HG03280 (cell line): Measurements from ENCODE around the gene PIAS2.
"Not testable (repeated sequence)": the region's sequence is repeated elsewhere in the genome, so short reads cannot be mapped to it uniquely, and the experiment has no call there.

ENCODE experiments used
- ATAC-seq: cut with Tn5 transposase; IDR thresholded peaks from one replicate; pipeline ENCODE4 v1.9.1; 2021; ENCODE audit warnings: mild to moderate bottlenecking, moderate library complexity; ENCODE audit not compliant: unreplicated experiment

PIAS2 gene

DNA sequence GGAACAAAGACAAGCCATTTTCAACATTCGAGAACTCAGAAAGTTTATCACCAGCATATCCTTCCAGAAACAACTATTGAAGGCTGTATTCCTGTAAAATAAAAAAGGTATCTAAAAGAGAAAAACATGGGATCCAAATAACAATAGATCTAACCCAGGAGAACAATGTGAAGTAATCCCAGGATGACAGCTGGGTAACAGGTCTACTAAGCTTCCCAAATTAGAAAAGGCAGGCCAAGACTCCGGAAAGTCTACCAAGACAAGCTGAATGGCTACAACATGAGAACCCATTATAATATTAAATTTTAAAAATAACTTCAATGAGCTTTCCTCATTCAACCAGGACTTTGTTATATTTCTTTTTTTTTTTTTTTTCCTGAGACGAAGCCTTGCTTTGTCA, 6.5 kb downstream of the PIAS2 start:
- ATAC-seq, result no peak

DNA sequence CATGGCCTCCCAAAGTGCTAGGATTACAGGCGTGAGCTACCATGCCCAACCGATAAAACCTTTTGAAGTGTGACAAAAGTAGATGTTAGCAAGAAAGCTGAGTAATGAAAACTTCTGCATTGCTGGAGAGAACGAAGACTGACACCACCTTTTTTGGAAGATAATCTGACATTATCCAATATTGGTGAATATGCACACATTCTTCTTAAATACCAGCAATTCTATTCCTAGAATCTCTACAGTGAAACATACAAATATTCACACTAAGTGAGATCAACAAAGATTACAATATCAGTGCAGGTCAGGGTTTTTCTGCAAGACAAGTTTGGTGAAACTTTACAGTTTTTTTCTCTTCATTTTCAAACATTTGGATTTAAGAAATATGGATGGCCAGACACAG, 7.8 kb downstream of the PIAS2 start:
- no peak for ATAC-seq

DNA sequence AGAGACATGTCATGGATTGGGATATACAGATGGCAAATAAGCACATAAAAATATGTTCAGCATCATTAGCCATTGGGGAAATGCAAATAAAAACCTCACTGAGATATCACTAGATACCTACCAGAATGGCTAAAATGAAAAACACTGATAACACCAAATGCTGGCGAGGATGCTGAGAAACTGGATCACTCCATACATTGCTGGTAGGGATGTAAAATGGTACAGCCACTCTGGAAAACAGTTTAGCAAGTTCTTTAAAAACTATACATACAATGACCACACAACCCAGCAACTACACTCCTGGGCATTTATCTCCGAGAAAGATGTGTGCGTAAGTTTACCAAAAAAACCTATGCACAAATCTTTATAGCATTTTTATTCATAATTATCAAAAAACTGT, 13.9 kb downstream of the PIAS2 start:
- ATAC-seq, result no peak

DNA sequence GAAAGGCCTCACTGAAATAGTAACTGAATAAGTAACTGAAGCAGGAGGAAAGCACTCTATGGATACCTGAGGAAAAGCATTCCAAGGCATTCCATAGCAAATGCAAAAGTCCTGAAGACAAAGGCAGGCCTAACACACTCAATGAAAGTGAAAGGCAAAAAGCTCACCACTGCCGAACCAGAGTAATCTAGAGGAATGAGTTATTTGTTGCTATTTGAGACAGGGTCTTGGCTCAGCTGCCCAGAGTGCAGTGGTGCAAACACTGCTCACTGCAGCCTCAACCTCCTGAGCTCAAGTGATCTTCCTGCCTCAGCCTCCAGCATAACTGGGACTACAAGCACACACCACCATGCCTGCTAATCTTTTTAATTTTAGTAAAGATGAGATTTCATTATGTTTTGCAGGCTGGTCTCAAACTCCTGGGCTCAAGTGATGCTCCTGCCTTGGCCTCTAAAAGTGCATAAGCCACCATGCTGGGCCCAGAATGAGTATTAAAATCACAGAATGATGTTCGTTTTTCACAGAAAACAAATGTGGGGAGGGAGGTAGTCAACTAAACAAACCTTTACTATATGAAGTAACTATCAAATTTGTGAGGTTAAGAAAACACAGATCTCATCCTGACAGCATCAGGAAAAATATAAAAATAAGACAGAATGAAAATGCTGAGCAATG, 17.9 kb downstream of the PIAS2 start:
- no peak for ATAC-seq

DNA sequence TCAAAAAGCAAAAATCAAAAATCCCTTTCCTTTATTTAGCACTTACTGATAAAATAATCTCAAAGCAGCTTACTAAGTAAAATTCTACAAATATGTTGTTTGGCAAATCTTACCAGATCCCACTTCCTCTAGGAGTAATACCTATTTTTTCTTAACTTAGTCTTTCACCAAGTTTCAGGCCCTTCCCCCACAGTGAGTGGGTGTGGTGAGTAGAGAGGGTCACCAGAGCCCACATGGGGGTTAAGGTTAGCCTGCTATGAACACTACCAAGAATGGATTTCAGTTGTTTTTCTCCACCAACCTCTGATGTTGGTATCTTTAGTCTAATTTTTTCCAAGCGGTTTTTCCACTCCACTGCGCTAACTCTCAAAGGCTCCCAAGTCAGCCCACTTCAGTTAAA, 23.2 kb downstream of the PIAS2 start:
- ATAC-seq, result no peak

DNA sequence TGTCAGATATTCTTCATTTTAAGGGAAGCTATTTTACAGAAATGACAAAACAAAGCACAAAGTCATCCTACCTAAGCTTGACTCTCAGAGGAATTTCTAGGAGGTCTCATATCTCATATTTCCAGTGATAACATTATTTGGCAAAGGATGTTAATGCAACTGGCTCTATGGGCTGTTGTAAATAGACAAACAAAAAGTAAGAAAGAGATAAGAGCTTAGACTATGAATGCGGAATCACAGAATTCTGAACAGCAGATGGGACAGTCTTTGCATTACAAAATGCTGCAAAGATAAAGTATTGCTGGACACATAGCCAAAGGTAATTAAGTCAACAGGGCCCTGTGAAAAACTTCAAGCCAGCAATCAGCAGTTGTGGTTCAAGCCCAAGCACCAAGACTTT, 23.9 kb downstream of the PIAS2 start:
- no peak for ATAC-seq

DNA sequence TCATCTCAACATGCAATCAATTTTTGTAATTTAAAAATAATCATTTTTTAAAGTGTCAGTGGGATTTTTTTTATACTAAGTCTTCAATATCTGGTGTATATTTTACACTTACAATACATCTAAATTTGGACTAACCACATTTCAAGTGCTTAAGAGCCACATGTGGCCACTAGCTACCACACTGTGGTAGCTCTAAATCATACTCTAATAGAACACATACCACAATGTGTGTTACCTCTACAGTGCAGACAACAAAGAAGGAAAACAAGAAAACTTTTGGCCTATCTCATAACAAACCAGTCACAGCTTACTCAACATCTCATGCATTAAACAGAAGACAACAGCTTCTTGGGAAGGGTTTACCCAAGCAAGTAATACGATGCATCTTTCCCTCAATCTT, 24.5 kb downstream of the PIAS2 start:
- peak; percentile 36 for ATAC-seq

DNA sequence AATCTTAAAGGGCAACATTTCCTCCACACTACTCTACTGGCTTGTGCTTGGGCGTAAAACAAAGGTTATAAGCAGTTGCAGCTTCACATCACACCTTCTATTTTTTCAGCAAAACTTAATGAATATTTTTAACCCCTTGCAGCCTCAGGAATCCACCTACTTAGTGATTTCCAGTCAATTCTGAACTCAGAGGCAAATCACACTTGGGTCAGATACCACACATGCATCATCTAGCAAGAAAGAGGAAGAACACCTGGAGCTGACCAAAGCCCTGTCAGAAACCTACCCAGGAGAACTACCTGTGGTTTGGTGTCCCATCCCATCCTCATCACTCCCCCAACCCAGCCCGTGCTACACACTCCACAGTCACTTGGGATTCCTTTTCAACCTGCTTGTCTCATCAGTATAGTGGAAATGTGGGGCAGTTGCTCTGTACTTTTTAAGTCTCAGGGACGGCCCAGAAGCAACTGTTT, 25.5 kb downstream of the PIAS2 start:
- peak; percentile 77 for ATAC-seq

DNA sequence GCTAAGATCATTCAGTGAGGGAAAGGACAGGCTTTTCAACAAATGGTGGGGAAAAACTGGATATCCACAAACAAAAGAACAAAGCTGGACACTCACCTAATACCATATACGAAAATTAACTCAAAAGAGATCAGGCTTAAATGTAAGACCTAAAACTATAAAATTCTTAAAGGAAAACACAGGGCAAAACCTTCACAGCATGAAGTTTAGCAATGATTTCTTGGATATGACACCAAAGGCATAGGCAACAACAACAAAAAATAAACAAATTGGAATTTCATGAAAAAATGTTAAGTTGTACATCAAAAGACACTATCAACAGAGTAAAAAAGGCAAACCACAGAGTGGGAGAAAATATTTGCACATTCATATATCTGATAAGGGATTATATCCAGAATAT, 28.3 kb downstream of the PIAS2 start:
- no peak for ATAC-seq

DNA sequence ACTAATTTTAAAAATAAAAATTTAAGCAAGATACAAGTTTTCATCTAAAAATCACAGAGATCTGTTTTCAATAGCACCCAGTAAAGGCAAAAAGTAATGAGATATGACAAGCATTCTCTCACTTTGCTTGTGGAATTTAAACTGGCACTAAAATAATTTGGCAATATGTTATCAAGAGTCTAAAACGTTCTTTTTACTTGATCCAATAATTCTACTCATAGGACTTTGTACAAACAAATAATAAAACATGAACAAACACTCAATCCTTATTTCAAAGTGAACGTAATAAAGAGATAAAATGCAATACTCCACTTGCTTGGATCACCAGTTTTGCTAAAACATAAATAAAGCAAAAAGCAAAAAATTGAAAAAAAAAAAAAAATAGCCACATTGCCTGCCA, 30.4 kb downstream of the PIAS2 start:
- ATAC-seq, result no peak

DNA sequence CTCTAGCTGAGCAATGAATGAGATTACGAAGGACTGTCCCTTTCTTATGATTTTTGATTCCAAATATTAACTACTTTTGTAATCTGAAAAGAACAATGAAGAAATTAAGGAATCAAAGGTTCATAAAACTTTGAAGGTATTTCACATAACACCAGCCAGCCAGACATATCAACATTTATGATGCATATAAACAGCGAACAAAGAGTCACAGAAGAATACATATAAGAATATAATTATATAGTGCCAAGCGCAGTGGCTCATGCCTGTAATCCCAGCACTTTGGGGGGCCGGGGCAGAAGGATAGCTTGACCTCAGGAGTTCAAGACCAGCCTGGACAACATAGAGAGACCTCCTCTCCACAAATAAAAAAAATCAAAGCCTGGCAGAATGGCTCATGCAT, 34.1 kb downstream of the PIAS2 start:
- ATAC-seq, result no peak

DNA sequence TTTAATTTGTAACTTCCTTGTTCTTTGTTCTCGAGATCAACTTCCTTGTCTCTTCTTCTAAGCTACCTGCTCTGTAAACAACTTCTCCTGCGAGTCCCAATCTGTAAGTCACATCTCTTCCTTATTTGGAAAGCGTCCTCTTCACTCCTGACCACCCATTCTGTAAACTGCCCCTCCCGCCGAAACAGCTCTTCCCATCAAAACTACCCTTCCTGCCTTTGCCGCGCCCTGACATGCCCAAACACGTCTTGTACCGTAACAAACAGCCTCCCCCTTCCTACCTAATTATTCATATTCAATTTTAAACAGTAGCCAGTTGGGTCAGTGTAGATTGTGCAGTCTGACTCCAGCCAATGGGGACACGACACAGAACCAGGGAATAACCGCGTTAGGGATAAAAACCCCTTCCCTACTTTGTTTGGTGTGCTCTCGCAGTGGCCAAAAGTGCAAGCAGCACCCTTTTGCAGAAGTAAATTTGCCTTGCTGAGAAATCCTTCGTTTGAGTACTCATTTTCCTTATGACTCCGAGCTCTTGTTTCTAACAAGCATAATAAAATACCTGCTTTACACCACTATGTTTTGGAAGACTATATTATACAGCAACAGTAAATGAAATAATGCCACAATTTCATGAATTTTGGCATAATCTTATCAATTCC, 39.8 kb downstream of the PIAS2 start:
- no peak for ATAC-seq

DNA sequence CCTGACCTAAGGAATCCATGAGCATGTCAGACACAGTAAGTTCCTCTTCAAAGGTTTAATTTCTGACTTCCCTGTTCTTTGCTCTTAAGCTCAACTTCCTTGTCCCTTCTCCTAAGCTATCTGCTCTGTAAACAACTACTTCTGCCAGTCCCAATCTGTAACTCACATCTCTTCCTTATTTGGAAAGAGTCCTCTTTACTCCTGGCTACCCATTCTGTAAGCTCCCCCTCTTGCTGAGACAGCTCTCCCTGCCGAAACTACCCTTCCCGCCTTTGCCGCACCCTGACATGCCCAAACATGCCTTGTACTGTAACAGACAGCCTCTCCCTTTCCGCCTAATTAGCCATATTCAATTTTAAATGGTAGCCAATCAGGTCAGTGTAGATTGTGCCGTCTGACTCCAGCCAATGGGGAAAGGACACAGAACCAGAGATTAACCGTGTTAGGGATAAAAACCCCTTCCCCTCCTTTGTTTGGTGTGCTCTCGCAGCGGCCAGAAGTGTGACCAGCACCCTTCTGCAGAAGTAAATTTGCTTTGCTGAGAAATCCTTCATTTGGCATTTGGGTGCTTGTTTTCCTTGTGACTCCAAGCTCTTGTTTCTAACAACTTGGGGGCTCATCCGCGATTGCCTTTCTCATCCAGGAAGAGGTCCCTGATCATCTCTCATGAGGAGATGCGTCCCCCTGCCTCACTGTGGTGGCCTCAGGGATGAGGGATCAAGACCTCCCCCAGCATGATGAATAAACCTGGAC, 49.0 kb downstream of the PIAS2 start:
- ATAC-seq, result no peak

DNA sequence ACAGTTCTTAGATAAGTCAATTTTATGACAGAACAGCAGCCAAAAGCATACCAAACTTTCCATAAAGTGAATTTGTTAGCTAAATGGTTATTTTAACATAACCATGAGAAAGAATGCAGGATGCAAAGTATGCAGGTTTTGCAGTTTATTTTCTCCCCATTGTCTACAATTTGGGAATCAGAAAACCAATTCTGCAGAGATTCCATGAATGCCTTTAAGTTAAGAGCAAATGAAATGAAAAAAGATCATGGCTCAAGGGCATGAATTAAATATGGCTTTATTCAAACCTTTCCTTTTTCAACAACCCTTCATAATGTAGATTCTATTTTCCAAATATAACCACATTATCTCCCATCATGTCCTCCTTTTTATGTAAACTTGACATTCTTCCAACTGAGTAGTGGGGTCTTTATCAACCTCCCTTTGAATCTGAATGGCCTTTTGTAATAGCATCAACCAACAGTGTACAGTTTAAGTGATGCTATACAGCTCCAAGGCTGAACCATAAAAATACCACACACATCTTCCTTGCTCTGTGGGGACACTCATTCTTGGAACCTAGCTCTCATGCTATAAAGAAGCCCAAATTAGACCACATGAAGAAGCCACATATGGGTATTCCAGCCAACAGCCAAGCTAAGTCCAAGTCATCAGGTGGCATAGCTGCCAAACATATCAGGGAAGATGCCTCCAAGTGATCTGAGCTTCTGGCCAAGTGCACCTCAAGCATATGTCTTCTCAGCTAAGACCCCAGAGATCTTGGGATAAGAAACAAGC, 49.8 kb downstream of the PIAS2 start:
- no peak for ATAC-seq

DNA sequence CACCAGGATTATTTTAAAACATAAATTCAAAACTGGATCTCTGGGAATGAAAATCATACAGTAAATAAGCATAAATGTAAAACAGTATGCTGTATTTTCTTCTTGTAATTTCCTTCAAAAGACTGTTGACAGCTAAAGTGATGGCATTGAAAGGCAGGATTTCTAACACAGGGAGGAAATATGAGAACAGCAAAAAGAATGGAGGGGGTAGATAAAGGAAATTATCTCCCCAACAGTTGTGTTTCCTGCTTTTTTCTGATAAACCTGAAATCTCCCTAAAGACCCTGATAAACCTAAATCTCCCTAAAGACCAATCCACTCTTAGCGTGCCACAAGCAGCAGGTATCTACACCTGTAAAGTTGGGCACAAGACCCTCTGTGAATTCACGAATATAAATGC, 50.8 kb downstream of the PIAS2 start:
- ATAC-seq, result no peak

DNA sequence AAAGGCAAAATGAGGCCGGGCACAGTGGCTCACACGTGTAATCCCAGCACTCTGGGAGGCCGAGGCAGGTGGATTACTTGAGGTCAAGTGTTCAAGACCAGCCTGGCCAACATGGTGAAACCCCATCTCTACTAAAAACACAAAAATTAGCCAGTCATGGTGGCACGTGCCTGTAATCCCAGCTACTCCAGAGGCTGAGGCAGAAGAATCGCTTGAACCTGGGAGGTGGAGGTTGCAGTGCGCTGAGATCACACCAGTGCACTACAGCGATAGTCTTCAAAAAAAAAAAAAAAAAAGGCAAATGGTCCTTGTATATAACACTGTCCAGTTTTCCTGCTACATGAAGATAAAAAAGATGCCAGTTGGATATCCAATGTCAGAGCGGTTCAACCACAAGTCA, 52.1 kb downstream of the PIAS2 start:
- ATAC-seq, result not testable (repeated sequence)

DNA sequence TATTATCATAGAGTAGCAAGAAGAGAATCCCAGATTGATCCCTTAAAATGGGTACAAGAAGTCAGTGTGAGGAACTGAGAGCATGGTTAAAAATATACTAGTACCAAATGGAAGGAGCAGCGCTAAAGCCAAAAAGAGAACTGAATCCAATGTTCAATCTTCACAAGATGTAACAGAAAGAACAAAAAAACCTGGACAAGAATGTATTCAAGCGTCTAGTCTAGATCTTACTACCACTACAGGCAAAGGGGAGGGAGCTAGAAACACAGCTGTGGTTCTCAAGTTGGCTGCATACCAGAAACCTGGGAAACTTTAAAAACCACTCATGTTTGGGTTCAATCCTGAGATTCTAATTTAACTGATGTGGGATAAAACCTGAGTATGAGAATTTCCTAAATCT, 57.5 kb downstream of the PIAS2 start:
- no peak for ATAC-seq

DNA sequence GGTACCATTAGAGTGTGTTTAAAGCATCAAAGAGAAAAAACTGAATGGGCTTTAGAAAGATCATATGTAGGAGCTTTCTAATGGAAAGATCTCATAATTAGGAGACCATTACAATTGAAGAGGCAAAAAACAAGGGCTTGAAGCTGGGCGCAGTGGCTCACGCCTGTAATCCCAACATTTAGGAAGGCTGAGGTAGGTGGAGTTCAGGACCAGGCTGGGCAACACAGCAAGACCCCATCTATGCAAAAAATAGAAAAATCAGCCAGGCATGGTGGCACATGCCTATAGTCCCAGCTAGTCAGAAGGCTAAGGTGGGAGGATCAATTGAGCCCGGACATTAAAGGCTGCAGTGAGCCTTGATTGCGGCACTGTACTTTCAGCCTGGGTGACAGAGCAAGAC, 59.0 kb downstream of the PIAS2 start:
- ATAC-seq, result no peak

DNA sequence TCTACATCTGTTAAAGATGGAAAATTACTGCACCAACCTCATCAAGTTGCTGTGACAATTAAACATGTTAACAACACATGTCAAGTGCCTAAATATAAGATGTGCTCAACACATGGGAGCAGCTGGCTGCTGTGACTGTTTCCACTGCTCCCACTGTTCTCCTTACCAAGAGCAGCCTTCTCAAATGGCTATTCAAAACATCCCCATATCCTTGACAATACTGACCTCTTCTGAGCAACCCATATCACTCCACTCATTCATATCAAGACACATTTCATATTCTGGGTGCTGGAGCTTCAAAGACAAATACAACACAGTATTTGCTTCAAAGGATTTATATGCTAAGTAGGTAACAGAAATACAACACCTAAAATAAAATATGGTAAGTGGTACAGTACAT, 60.3 kb downstream of the PIAS2 start:
- no peak for ATAC-seq

DNA sequence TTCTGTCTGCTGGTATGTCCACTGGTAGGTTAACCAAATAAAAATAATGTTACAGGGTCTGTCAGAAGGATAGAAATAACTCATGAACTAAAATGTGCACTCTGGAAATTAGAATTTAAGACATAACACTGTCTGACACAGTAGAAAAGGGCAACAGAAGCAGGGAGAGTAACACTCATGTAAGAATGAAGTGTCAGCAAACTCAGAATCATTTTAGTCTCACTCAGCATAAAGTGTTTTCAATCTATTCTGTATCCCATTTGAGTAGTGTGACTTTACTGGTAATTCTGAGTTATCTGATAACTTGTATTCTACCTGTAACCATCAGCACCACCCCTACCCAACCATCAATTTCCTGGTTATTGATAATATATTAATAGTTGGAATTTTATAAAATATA, 68.3 kb downstream of the PIAS2 start:
- no peak for ATAC-seq

DNA sequence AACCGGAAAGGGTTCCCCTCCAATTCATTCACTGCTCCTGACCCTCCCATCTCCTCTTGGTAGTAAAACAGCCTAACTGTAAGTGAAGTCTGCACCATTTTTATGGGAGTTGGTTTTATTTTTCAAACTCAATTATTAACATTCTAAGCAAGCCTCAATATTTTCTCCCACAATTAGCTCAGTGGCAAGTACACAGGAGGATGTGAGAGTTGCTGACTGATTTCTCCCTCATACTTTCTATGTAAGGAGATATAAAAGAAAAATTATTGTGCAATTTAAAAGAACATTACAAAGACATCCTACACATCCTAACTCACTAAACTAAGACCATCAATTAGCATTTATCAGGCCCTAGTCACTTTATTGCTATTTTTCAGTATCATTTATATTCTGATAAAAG, 73.9 kb downstream of the PIAS2 start:
- ATAC-seq, result no peak
